A549 (cell line): ENCODE measurements around the gene DYNLRB1.

Experiments used
- EP300 ChIP-seq, 2 experiments: fragments of >200 bp; sonication (Bioruptor Twin); formaldehyde crosslinking; IDR thresholded peaks; 2 replicates in 1 of 2; 3 replicates in 1 of 2; pipeline ENCODE4 v1.6.1; 2016 to 2017
- HOXB13 ChIP-seq: fragments of 250-450 bp; sonication (Bioruptor Pico); IDR thresholded peaks from 2 replicates; pipeline ENCODE4 v1.5.0; 2020; ENCODE audit warnings: low read depth, mild to moderate bottlenecking, moderate library complexity
- JUNB ChIP-seq: fragments of >200 bp; sonication (Bioruptor Twin); formaldehyde crosslinking; IDR thresholded peaks from 2 replicates; pipeline ENCODE4 v1.6.1; 2016
- MAFK ChIP-seq: fragments of 450-650 bp; IDR thresholded peaks from 2 replicates; pipeline ENCODE4 v1.6.1; 2014; ENCODE audit not compliant: partially characterized antibody
- MAZ ChIP-seq: fragments of 150-350 bp; IDR thresholded peaks from 2 replicates; pipeline ENCODE4 v1.6.1; 2014; ENCODE audit warnings: antibody characterized with exemption, low read depth, low read length, borderline replicate concordance
- PHF8 ChIP-seq: fragments of 200-600 bp; sonication (generic); IDR thresholded peaks from 2 replicates; pipeline ENCODE4 v1.6.1; 2016; ENCODE audit warnings: low read depth, mild to moderate bottlenecking, antibody characterized with exemption, moderate library complexity, borderline replicate concordance
- RAD21 ChIP-seq, 2 experiments: fragments of >200 bp in 1 of 2; sonication (Bioruptor Twin) in 1 of 2; formaldehyde crosslinking in 1 of 2; IDR thresholded peaks in 1 of 2; conservative IDR thresholded peaks in 1 of 2; 2 replicates in 1 of 2; 3 replicates in 1 of 2; pipeline ENCODE4 v1.6.1; 2012 to 2018; ENCODE audit warnings: inconsistent platforms in 1 of 2
- SMC3 ChIP-seq: fragments of >200 bp; sonication (Bioruptor Twin); formaldehyde crosslinking; IDR thresholded peaks from 3 replicates; pipeline ENCODE4 v1.6.1; 2018; ENCODE audit warnings: inconsistent platforms
- TP53 ChIP-seq: fragments of 250-450 bp; sonication (Bioruptor Pico); IDR thresholded peaks from 2 replicates; pipeline ENCODE4 v1.5.0; 2021; ENCODE audit warnings: mild to moderate bottlenecking, moderate library complexity
- ZNF302 ChIP-seq: fragments of 250-450 bp; sonication (Bioruptor Pico); IDR thresholded peaks from 2 replicates; pipeline ENCODE4 v1.9.0; 2021; ENCODE audit warnings: inconsistent platforms, mild to moderate bottlenecking, moderate library complexity
- TF ChIP-seq, protein P1 (sequence below): fragments of >200 bp; sonication (Bioruptor Twin); formaldehyde crosslinking; IDR thresholded peaks from 3 replicates; pipeline ENCODE4 v1.5.1; 2016
- TF ChIP-seq, protein P2 (sequence below): fragments of >200 bp; sonication (Bioruptor Twin); formaldehyde crosslinking; IDR thresholded peaks from 3 replicates; pipeline ENCODE4 v1.6.1; 2016
- TF ChIP-seq, protein P3 (sequence below): fragments of 150-350 bp; IDR thresholded peaks from 2 replicates; pipeline ENCODE4 v1.6.1; 2014; ENCODE audit warnings: low read depth, mild to moderate bottlenecking, low read length
- TF ChIP-seq, protein P4 (sequence below): IDR thresholded peaks from 2 replicates; pipeline ENCODE4 v1.6.1; 2012

GRCh38 chr20:34491932-34492509 lies 24.2 kb upstream of the DYNLRB1 start:
- TF ChIP-seq EP300 (IDR thresholded peaks at IDR 0.05) (no peak), SMC3 (no peak), MAZ (no peak), MAFK (no peak), PHF8 (no peak), HOXB13 (CRISPR knock-in tag) (no peak), JUNB (no peak), ZNF302 (CRISPR knock-in tag) (no peak), RAD21 (conservative IDR thresholded peaks at IDR 0.05 in 1 of 2, IDR thresholded peaks at IDR 0.05 in 1 of 2) (no peak), TP53 (CRISPR knock-in tag) (no peak)
- TF ChIP-seq, protein P1, sequence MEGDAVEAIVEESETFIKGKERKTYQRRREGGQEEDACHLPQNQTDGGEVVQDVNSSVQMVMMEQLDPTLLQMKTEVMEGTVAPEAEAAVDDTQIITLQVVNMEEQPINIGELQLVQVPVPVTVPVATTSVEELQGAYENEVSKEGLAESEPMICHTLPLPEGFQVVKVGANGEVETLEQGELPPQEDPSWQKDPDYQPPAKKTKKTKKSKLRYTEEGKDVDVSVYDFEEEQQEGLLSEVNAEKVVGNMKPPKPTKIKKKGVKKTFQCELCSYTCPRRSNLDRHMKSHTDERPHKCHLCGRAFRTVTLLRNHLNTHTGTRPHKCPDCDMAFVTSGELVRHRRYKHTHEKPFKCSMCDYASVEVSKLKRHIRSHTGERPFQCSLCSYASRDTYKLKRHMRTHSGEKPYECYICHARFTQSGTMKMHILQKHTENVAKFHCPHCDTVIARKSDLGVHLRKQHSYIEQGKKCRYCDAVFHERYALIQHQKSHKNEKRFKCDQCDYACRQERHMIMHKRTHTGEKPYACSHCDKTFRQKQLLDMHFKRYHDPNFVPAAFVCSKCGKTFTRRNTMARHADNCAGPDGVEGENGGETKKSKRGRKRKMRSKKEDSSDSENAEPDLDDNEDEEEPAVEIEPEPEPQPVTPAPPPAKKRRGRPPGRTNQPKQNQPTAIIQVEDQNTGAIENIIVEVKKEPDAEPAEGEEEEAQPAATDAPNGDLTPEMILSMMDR = no peak
- TF ChIP-seq, protein P2, sequence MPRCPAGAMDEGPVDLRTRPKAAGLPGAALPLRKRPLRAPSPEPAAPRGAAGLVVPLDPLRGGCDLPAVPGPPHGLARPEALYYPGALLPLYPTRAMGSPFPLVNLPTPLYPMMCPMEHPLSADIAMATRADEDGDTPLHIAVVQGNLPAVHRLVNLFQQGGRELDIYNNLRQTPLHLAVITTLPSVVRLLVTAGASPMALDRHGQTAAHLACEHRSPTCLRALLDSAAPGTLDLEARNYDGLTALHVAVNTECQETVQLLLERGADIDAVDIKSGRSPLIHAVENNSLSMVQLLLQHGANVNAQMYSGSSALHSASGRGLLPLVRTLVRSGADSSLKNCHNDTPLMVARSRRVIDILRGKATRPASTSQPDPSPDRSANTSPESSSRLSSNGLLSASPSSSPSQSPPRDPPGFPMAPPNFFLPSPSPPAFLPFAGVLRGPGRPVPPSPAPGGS = no peak
- TF ChIP-seq, protein P3, sequence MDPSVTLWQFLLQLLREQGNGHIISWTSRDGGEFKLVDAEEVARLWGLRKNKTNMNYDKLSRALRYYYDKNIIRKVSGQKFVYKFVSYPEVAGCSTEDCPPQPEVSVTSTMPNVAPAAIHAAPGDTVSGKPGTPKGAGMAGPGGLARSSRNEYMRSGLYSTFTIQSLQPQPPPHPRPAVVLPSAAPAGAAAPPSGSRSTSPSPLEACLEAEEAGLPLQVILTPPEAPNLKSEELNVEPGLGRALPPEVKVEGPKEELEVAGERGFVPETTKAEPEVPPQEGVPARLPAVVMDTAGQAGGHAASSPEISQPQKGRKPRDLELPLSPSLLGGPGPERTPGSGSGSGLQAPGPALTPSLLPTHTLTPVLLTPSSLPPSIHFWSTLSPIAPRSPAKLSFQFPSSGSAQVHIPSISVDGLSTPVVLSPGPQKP = no peak
- TF ChIP-seq, protein P4, sequence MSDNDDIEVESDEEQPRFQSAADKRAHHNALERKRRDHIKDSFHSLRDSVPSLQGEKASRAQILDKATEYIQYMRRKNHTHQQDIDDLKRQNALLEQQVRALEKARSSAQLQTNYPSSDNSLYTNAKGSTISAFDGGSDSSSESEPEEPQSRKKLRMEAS = no peak
